Measurements from ENCODE around the gene PRSS22.
"Not testable (repeated sequence)": the region's sequence is repeated elsewhere in the genome, so short reads cannot be mapped to it uniquely, and the experiment has no call there.

The PRSS22 gene

GRCh38 chr16:2857451-2858244, at the start of gene PRSS22:
Gene PRSS22 (minus strand): TSS chr16:2858170. CDS start chr16:2858104, 66 bp downstream.
- DNase-seq (ENCODE audit: low spot score), result no peak

- not testable (repeated sequence) for DNase-seq (ENCODE audit: low spot score)
Measured at GRCh38 chr16:2907084-2907753, 49.2 kb upstream of the PRSS22 start.

GRCh38 chr16:2905988-2906387, 48.0 kb upstream of the PRSS22 start:
- no peak for DNase-seq (ENCODE audit: low spot score)

- peak; percentile 99 for DNase-seq (ENCODE audit: low spot score)
Measured at GRCh38 chr16:2905241-2905987, 47.4 kb upstream of the PRSS22 start.

- DNase-seq (ENCODE audit: low spot score), result no peak
Measured at GRCh38 chr16:2904922-2905240, 46.9 kb upstream of the PRSS22 start.

- peak; percentile 91 for DNase-seq (ENCODE audit: low spot score)
Measured at GRCh38 chr16:2904100-2904921, 46.3 kb upstream of the PRSS22 start.

GRCh38 chr16:2902337-2903130, 44.6 kb upstream of the PRSS22 start:
- no peak for DNase-seq (ENCODE audit: low spot score)

- no peak for DNase-seq (ENCODE audit: low spot score)
Measured at GRCh38 chr16:2900526-2901075, 42.6 kb upstream of the PRSS22 start.

- no peak for DNase-seq (ENCODE audit: low spot score)
Measured at GRCh38 chr16:2899564-2900072, 41.6 kb upstream of the PRSS22 start.

GRCh38 chr16:2898831-2899563, 41.0 kb upstream of the PRSS22 start:
- DNase-seq (ENCODE audit: low spot score), result no peak

- DNase-seq (ENCODE audit: low spot score), result no peak
Measured at GRCh38 chr16:2897110-2897509, 39.1 kb upstream of the PRSS22 start.

GRCh38 chr16:2896480-2897010, 38.6 kb upstream of the PRSS22 start:
- no peak for DNase-seq (ENCODE audit: low spot score)

GRCh38 chr16:2895813-2896212, 37.8 kb upstream of the PRSS22 start:
- DNase-seq (ENCODE audit: low spot score), result no peak

GRCh38 chr16:2894231-2894630, 36.3 kb upstream of the PRSS22 start:
- DNase-seq (ENCODE audit: low spot score), result no peak

GRCh38 chr16:2884041-2884451, 26.1 kb upstream of the PRSS22 start:
- DNase-seq (ENCODE audit: low spot score), result no peak

GRCh38 chr16:2883458-2883908, 25.5 kb upstream of the PRSS22 start:
- peak; percentile 40 for DNase-seq (ENCODE audit: low spot score)

- DNase-seq (ENCODE audit: low spot score), result peak; percentile 98
Measured at GRCh38 chr16:2882650-2883457, 24.9 kb upstream of the PRSS22 start, which contains the start of gene FLYWCH2. Gene FLYWCH2 (plus strand): TSS chr16:2883215. CDS start chr16:2896450, 13,235 bp downstream.
